Spinal cord (tissue), 10 donors: Measurements from ENCODE around the gene TMPRSS9. TPM values are rescaled to one million over a fixed set of nuclear protein-coding genes. Genes with fewer than 3 reads are reported as not detected.

Source experiments
- DNase-seq, 6 donors: peaks; one replicate each; pipeline versions ENCODE4 v3.0.0 to v3.0.0-alpha.2; 2013 to 2015; ENCODE audit warnings: low spot score in 6 of 6, low read depth in 4 of 6
- H3K27ac ChIP-seq: one replicate; pipeline ENCODE4 v1.5.1; 2013; ENCODE audit warnings: low read depth, low read length, control low read depth
- H3K27me3 ChIP-seq: one replicate; pipeline ENCODE4 v1.6.1; 2013; ENCODE audit warnings: low read length; ENCODE audit not compliant: control insufficient read depth, insufficient read depth
- H3K36me3 ChIP-seq: one replicate; pipeline ENCODE4 v1.6.1; 2013; ENCODE audit warnings: low read length; ENCODE audit not compliant: control insufficient read depth, insufficient read depth
- H3K4me1 ChIP-seq: one replicate; pipeline ENCODE4 v1.6.1; 2013; ENCODE audit warnings: low read length; ENCODE audit not compliant: control insufficient read depth, insufficient read depth
- H3K4me3 ChIP-seq: one replicate; pipeline ENCODE4 v1.5.1; 2013; ENCODE audit warnings: low read depth, low read length, control low read depth
- H3K9me3 ChIP-seq: one replicate; pipeline ENCODE4 v1.6.1; 2013; ENCODE audit warnings: low read length; ENCODE audit not compliant: control insufficient read depth, insufficient read depth
- WGBS: methylation state at CpG from one replicate; pipeline ENCODE4 v1.1.5; 2013; ENCODE audit warnings: missing lambda C conversion rate; ENCODE audit not compliant: insufficient coverage; 5-methylcytosine and 5-hydroxymethylcytosine counted together
- polyA plus RNA-seq, 2 donors: library from polyadenylated mRNA; unstranded; fragments of 120-200 nt; gene quantifications; one replicate each; pipeline ENCODE4 v1.2.1, GENCODE V29; 2013; ENCODE audit not compliant: insufficient read length in 2 of 2
- total RNA-seq, 2 donors: library from RNA; depleted of rRNA in 1 of 2; stranded (reverse); fragments of 120-200 nt in 1 of 2; fragments of >200 nt in 1 of 2; gene quantifications; one replicate each; pipeline versions ENCODE4 v1.2.3 to v1.2.4, GENCODE V29; 2013 to 2014
- donor health status: healthy.

TMPRSS9 gene
- total and polyA plus RNA-seq, 4 donors, result 0.33 to 3.8 (median 1.4) TPM

- Histone ChIP-seq H3K4me3 (no peak overlapping the region), H3K27me3 (no peaks in the 10 kb centered on the region), H3K9me3 (no peaks in the 10 kb centered on the region), H3K4me1 (peaks cover 25% of the 10 kb centered on the region), H3K27ac (no peak overlapping the region), H3K36me3 (peaks cover 73% of the 10 kb centered on the region)
- DNase-seq, result no peak
- 93% methylated on average over 37 of the region's 37 CpGs for WGBS
Measured at GRCh38 chr19:2431318-2432055, 71.4 kb downstream of the TMPRSS9 start.

- no peak overlapping the region for H3K27ac ChIP-seq
- peaks cover 76% of the 10 kb centered on the region for H3K36me3 ChIP-seq
- no peaks in the 10 kb centered on the region for H3K27me3 ChIP-seq
- DNase-seq, result no peak
- H3K9me3 ChIP-seq, result no peaks in the 10 kb centered on the region
- peaks cover 19% of the 10 kb centered on the region for H3K4me1 ChIP-seq
- WGBS, result 94% methylated on average over 21 of the region's 25 CpGs
- H3K4me3 ChIP-seq, result no peak overlapping the region
Measured at GRCh38 chr19:2432131-2432848, 72.2 kb downstream of the TMPRSS9 start.

- H3K27ac ChIP-seq, result no peak overlapping the region
- H3K4me1 ChIP-seq, result peaks cover 8% of the 10 kb centered on the region
- H3K9me3 ChIP-seq, result no peaks in the 10 kb centered on the region
- H3K36me3 ChIP-seq, result peaks cover 88% of the 10 kb centered on the region
- DNase-seq, result no peak
- no peaks in the 10 kb centered on the region for H3K27me3 ChIP-seq
- 95% methylated on average over 25 of the region's 30 CpGs for WGBS
- H3K4me3 ChIP-seq, result no peak overlapping the region
Measured at GRCh38 chr19:2433854-2434253, 73.8 kb downstream of the TMPRSS9 start.

GRCh38 chr19:2434267-2434666 is 74.2 kb downstream of the TMPRSS9 start:
- no peak overlapping the region for H3K27ac ChIP-seq
- H3K9me3 ChIP-seq, result no peaks in the 10 kb centered on the region
- peaks cover 4% of the 10 kb centered on the region for H3K4me1 ChIP-seq
- no peaks in the 10 kb centered on the region for H3K27me3 ChIP-seq
- H3K4me3 ChIP-seq, result no peak overlapping the region
- 96% methylated on average over 22 of the region's 22 CpGs for WGBS
- DNase-seq, result no peak
- H3K36me3 ChIP-seq, result peaks cover 86% of the 10 kb centered on the region

- Histone ChIP-seq H3K27me3 (no peaks in the 10 kb centered on the region), H3K27ac (no peak overlapping the region), H3K4me3 (no peak overlapping the region), H3K9me3 (no peaks in the 10 kb centered on the region), H3K4me1 (no peaks in the 10 kb centered on the region), H3K36me3 (peaks cover 86% of the 10 kb centered on the region)
- 96% methylated on average over 42 of the region's 42 CpGs for WGBS
- DNase-seq, result no peak
Measured at GRCh38 chr19:2434721-2435265, 74.7 kb downstream of the TMPRSS9 start.

GRCh38 chr19:2436384-2436783 is 76.3 kb downstream of the TMPRSS9 start:
- no peak overlapping the region for H3K27ac ChIP-seq
- WGBS, result 95% methylated on average over 19 of the region's 39 CpGs
- no peaks in the 10 kb centered on the region for H3K9me3 ChIP-seq
- DNase-seq, result no peak
- peaks cover 83% of the 10 kb centered on the region for H3K36me3 ChIP-seq
- no peaks in the 10 kb centered on the region for H3K4me1 ChIP-seq
- H3K4me3 ChIP-seq, result no peak overlapping the region
- no peaks in the 10 kb centered on the region for H3K27me3 ChIP-seq

GRCh38 chr19:2436926-2437325 is 76.9 kb downstream of the TMPRSS9 start:
- no peaks in the 10 kb centered on the region for H3K27me3 ChIP-seq
- 93% methylated on average over 14 of the region's 15 CpGs for WGBS
- H3K4me1 ChIP-seq, result no peaks in the 10 kb centered on the region
- H3K9me3 ChIP-seq, result no peaks in the 10 kb centered on the region
- H3K36me3 ChIP-seq, result peaks cover 83% of the 10 kb centered on the region
- DNase-seq, result no peak
- no peak overlapping the region for H3K4me3 ChIP-seq
- no peak overlapping the region for H3K27ac ChIP-seq

- Histone ChIP-seq H3K27ac (no peak overlapping the region), H3K27me3 (no peaks in the 10 kb centered on the region), H3K4me1 (no peaks in the 10 kb centered on the region), H3K9me3 (no peaks in the 10 kb centered on the region), H3K36me3 (peaks cover 84% of the 10 kb centered on the region), H3K4me3 (no peak overlapping the region)
- no peak for DNase-seq
- 91% methylated on average over 20 of the region's 20 CpGs for WGBS
Measured at GRCh38 chr19:2438178-2438577, 78.1 kb downstream of the TMPRSS9 start.

- peaks cover 85% of the 10 kb centered on the region for H3K36me3 ChIP-seq
- DNase-seq, result no peak
- H3K27ac ChIP-seq, result no peak overlapping the region
- H3K4me1 ChIP-seq, result no peaks in the 10 kb centered on the region
- no peak overlapping the region for H3K4me3 ChIP-seq
- WGBS, result 100% methylated on average over 1 of the region's 1 CpG
- no peaks in the 10 kb centered on the region for H3K9me3 ChIP-seq
- no peaks in the 10 kb centered on the region for H3K27me3 ChIP-seq
Measured at GRCh38 chr19:2440515-2440914, 80.5 kb downstream of the TMPRSS9 start.
